Measurements from ENCODE around the gene MSTN.

DNA sequence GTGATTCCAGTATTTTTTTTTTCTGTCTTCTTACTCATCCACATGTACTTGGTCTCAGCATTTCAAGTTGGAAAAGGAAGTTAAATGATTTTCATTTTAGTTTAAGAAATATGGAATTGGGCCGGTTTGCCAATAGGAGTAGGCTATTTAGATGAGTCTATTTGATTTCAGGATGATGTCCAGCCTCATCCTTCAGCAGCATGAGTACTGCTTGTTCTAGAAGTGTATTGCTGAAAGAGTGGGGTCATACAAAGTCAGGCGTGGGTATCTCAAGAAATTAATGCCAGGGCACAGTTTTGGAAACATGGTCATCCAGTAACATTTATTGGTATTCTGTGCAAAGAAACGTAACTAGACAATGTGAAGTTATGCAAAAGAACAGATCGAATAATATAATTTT is 44.9 kb upstream of the MSTN start:
- TF ChIP-seq, protein P1, sequence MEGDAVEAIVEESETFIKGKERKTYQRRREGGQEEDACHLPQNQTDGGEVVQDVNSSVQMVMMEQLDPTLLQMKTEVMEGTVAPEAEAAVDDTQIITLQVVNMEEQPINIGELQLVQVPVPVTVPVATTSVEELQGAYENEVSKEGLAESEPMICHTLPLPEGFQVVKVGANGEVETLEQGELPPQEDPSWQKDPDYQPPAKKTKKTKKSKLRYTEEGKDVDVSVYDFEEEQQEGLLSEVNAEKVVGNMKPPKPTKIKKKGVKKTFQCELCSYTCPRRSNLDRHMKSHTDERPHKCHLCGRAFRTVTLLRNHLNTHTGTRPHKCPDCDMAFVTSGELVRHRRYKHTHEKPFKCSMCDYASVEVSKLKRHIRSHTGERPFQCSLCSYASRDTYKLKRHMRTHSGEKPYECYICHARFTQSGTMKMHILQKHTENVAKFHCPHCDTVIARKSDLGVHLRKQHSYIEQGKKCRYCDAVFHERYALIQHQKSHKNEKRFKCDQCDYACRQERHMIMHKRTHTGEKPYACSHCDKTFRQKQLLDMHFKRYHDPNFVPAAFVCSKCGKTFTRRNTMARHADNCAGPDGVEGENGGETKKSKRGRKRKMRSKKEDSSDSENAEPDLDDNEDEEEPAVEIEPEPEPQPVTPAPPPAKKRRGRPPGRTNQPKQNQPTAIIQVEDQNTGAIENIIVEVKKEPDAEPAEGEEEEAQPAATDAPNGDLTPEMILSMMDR (IDR thresholded peaks at IDR 0.05; ENCODE audit: extremely low read depth in 1 of 2, insufficient read depth in 1 of 2, low read depth in 1 of 2, low read length in 2 of 2): no peak
- TF ChIP-seq POLR2A (IDR thresholded peaks at IDR 0.05; ENCODE audit: low read depth, low read length) (no peak), EZH2 (IDR thresholded peaks at IDR 0.05; ENCODE audit: borderline replicate concordance, low read depth, low read length, severe bottlenecking) (no peak), MYC (IDR thresholded peaks at IDR 0.05; ENCODE audit: low read depth, low read length) (no peak)

Measured in endothelial cell of umbilical vein (primary cell).